HG03457 (cell line): ENCODE results near the gene TTC31.
"Not testable (repeated sequence)": the region's sequence is repeated elsewhere in the genome, so short reads cannot be mapped to it uniquely, and the experiment has no call there.

ENCODE experiments used
- ATAC-seq: cut with Tn5 transposase; IDR thresholded peaks from one replicate; pipeline ENCODE4 v1.9.1; 2021; ENCODE audit warnings: moderate number of reproducible peaks; ENCODE audit not compliant: unreplicated experiment

Gene TTC31

GRCh38 chr2:74483675-74484164 is 839 bp downstream of the TTC31 start:
- ATAC-seq = not testable (repeated sequence)

- ATAC-seq = no peak
These were observed 3.3 kb downstream of the TTC31 start for GRCh38 chr2:74486141-74486540.

GRCh38 chr2:74488643-74489481 is 6.0 kb downstream of the TTC31 start:
- ATAC-seq = no peak

- ATAC-seq = no peak
These were observed 7.0 kb downstream of the TTC31 start for GRCh38 chr2:74489906-74490305.

GRCh38 chr2:74491648-74492544 is 9.0 kb downstream of the TTC31 start:
- ATAC-seq = no peak

- no peak for ATAC-seq
These were observed 10.7 kb downstream of the TTC31 start for GRCh38 chr2:74493546-74493945.

- ATAC-seq = no peak
These were observed 12.6 kb downstream of the TTC31 start for GRCh38 chr2:74495440-74495839.

GRCh38 chr2:74496997-74497776 is 14.3 kb downstream of the TTC31 start:
- ATAC-seq = no peak

GRCh38 chr2:74497777-74498499 is 15.1 kb downstream of the TTC31 start:
- no peak for ATAC-seq

GRCh38 chr2:74498500-74499266 is 15.8 kb downstream of the TTC31 start:
- ATAC-seq = no peak

- ATAC-seq = no peak
These were observed 16.5 kb downstream of the TTC31 start, which contains the start of gene LBX2 for GRCh38 chr2:74499267-74499939. TSS of gene LBX2 (minus strand) at chr2:74499603. CDS start at chr2:74499537, 66 bp downstream.

- ATAC-seq = no peak
These were observed 17.2 kb downstream of the TTC31 start for GRCh38 chr2:74499940-74500577.

GRCh38 chr2:74500578-74500946 is 17.7 kb downstream of the TTC31 start:
- no peak for ATAC-seq

- no peak for ATAC-seq
These were observed 18.6 kb downstream of the TTC31 start for GRCh38 chr2:74501335-74502071.

- ATAC-seq = no peak
These were observed 19.4 kb downstream of the TTC31 start for GRCh38 chr2:74502147-74502719.

GRCh38 chr2:74502720-74503505 is 20.0 kb downstream of the TTC31 start:
- no peak for ATAC-seq
